MM.1S (cell line): Measurements from ENCODE around the gene GPI.

Source experiments
- DNase-seq: peaks from one replicate; pipeline ENCODE4 v3.0.0-alpha.2; 2015
- H2AFZ ChIP-seq: fragments of 300-600 bp; sonication (generic); 2 replicates; pipeline ENCODE4 v1.6.0; 2016; ENCODE audit warnings: antibody characterized with exemption, low read length
- H3F3A ChIP-seq: fragments of 300-600 bp; sonication (generic); 2 replicates; pipeline ENCODE4 v1.6.1; 2016; ENCODE audit warnings: mild to moderate bottlenecking, antibody characterized with exemption, low read length, moderate library complexity, mixed read lengths; ENCODE audit not compliant: insufficient read depth
- H3K27ac ChIP-seq: fragments of 300-600 bp; sonication (generic); 2 replicates; pipeline ENCODE4 v1.5.1; 2016; ENCODE audit warnings: mild to moderate bottlenecking, low read length
- H3K27me3 ChIP-seq: fragments of 300-600 bp; sonication (generic); replicated peaks from 2 replicates; pipeline ENCODE4 v1.6.0; 2016; ENCODE audit warnings: low read length; ENCODE audit not compliant: insufficient read depth
- H3K36me3 ChIP-seq: fragments of 300-600 bp; sonication (generic); replicated peaks from 2 replicates; pipeline ENCODE4 v1.6.1; 2016; ENCODE audit warnings: mild to moderate bottlenecking, low read length, mixed read lengths; ENCODE audit not compliant: insufficient read depth
- H3K4me1 ChIP-seq: fragments of 300-600 bp; sonication (generic); 2 replicates; pipeline ENCODE4 v1.6.1; 2016; ENCODE audit warnings: low read length, mixed read lengths
- H3K4me2 ChIP-seq: fragments of 300-600 bp; sonication (generic); 2 replicates; pipeline ENCODE4 v1.6.0; 2016; ENCODE audit warnings: low read depth, low read length
- H3K4me3 ChIP-seq: fragments of 300-600 bp; sonication (generic); 2 replicates; pipeline ENCODE4 v1.5.1; 2016; ENCODE audit warnings: low read length, mixed read lengths
- H3K79me2 ChIP-seq: fragments of 300-600 bp; sonication (generic); 2 replicates; pipeline ENCODE4 v1.6.1; 2016; ENCODE audit warnings: mixed run types, low read length, mixed read lengths
- H3K9ac ChIP-seq: fragments of 300-600 bp; sonication (generic); 2 replicates; pipeline ENCODE4 v1.6.1; 2016; ENCODE audit warnings: low read length, mixed read lengths
- H3K9me2 ChIP-seq: fragments of 300-600 bp; sonication (generic); replicated peaks from 2 replicates; pipeline ENCODE4 v1.6.1; 2016; ENCODE audit warnings: mild to moderate bottlenecking, low read length, mixed read lengths; ENCODE audit not compliant: insufficient read depth
- H3K9me3 ChIP-seq: fragments of 300-600 bp; sonication (generic); replicated peaks from 2 replicates; pipeline ENCODE4 v1.6.1; 2016; ENCODE audit warnings: mild to moderate bottlenecking, low read length, mixed read lengths; ENCODE audit not compliant: insufficient read depth
- H4K20me1 ChIP-seq: fragments of 300-600 bp; sonication (generic); 2 replicates; pipeline ENCODE4 v1.6.1; 2016; ENCODE audit warnings: mild to moderate bottlenecking, low read length, moderate library complexity, mixed read lengths; ENCODE audit not compliant: insufficient read depth
- EZH2 ChIP-seq: fragments of 300-600 bp; sonication (generic); optimal IDR thresholded peaks from 2 replicates; pipeline ENCODE3; 2017; ENCODE audit warnings: low read depth, mild to moderate bottlenecking, antibody characterized with exemption, low read length, mixed read lengths
- EZH2phosphoT487 ChIP-seq: fragments of 300-600 bp; sonication (generic); IDR thresholded peaks from 2 replicates; pipeline ENCODE4 v1.6.1; 2018; ENCODE audit warnings: antibody characterized with exemption, low read length
- TF ChIP-seq, protein P1 (sequence below): fragments of 300-600 bp; sonication (generic); IDR thresholded peaks from 2 replicates; pipeline ENCODE4 v1.5.1; 2016; ENCODE audit warnings: antibody characterized with exemption, low read length, mixed read lengths

GPI gene

DNA sequence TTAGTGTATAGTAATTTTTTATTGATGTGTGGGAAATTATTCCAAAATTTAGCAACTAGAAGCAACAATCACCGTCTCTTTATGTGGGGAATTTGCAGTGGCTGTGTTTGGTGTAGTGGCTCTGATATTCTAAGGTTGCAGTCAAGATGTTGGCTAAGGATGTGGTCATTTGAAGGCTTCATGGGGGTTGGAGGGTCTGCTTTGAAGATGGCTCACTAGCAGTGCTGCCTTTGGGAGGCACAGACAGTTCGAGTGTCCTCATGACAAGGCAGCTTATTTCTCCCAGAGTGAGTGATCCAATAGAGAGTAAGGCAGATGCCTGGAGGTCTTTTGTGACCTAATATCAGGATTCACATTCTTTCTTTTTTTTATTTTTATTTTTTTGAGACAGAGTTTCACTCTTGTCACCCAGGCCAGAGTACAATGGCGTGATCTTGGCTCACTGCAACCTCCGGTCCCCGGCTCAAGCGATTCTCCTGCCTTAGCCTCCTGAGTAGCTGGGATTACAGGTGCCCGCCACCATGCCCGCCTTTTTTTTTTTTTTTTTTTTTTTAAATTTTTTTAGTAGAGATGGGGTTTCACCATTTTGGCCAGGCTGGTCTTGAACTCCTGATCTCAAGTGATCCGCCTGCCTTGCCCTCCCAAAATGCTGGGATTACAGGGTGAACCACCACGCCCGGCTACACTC lies 8.7 kb downstream of the GPI start:
- Histone ChIP-seq H3K9me2 (no peaks in the 10 kb centered on the region), H3F3A (0 out of 2 replicates have a peak, but pooled peaks cover 2% of the 10 kb centered on the region), H3K9me3 (no peaks in the 10 kb centered on the region), H3K9ac (no peak overlapping the region), H3K4me1 (no peaks in the 10 kb centered on the region), H3K79me2 (peaks cover 84% of the 10 kb centered on the region), H2AFZ (no peak overlapping the region), H3K4me2 (no peak overlapping the region), H3K36me3 (peaks cover 16% of the 10 kb centered on the region), H3K27me3 (no peaks in the 10 kb centered on the region), H4K20me1 (peaks cover 4% of the 10 kb centered on the region; the same call in 1 of the 2 replicates), H3K4me3 (no peak overlapping the region), H3K27ac (no peak overlapping the region)
- TF ChIP-seq EZH2 (no peak), EZH2phosphoT487 (no peak)
- TF ChIP-seq, protein P1, sequence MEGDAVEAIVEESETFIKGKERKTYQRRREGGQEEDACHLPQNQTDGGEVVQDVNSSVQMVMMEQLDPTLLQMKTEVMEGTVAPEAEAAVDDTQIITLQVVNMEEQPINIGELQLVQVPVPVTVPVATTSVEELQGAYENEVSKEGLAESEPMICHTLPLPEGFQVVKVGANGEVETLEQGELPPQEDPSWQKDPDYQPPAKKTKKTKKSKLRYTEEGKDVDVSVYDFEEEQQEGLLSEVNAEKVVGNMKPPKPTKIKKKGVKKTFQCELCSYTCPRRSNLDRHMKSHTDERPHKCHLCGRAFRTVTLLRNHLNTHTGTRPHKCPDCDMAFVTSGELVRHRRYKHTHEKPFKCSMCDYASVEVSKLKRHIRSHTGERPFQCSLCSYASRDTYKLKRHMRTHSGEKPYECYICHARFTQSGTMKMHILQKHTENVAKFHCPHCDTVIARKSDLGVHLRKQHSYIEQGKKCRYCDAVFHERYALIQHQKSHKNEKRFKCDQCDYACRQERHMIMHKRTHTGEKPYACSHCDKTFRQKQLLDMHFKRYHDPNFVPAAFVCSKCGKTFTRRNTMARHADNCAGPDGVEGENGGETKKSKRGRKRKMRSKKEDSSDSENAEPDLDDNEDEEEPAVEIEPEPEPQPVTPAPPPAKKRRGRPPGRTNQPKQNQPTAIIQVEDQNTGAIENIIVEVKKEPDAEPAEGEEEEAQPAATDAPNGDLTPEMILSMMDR, result no peak
- DNase-seq, result no peak

DNA sequence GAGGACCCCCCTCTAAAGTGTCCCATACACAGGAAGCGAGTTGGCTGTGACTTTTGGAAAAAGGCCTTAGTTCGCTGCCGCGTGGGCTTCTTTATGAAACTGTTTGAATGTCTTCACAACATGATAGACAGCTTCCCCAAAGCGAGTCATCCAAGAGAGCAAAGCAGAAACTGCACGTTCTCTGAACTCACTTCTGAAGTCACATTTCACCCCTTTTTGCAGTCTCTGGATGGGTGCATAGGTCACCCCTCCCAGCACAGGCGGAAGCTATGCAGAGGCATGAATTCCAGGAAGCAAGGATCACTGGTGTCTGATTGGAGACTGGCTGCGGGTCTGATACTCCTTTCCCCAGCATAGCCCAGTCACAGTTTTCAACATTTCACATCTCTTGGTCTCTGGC lies 10.6 kb downstream of the GPI start:
- Histone ChIP-seq H3K9ac (no peak overlapping the region), H3K36me3 (peaks cover 17% of the 10 kb centered on the region), H3K9me3 (no peaks in the 10 kb centered on the region), H3K79me2 (peaks cover 76% of the 10 kb centered on the region), H3K27ac (no peak overlapping the region), H3K4me1 (no peaks in the 10 kb centered on the region), H2AFZ (no peak overlapping the region), H3K27me3 (no peaks in the 10 kb centered on the region), H4K20me1 (peaks cover 4% of the 10 kb centered on the region; the same call in 1 of the 2 replicates), H3K4me2 (no peak overlapping the region), H3F3A (0 out of 2 replicates have a peak, but pooled peaks cover 2% of the 10 kb centered on the region), H3K4me3 (no peak overlapping the region), H3K9me2 (no peaks in the 10 kb centered on the region)
- TF ChIP-seq EZH2 (no peak), EZH2phosphoT487 (no peak)
- TF ChIP-seq, protein P1, result no peak
- no peak for DNase-seq

DNA sequence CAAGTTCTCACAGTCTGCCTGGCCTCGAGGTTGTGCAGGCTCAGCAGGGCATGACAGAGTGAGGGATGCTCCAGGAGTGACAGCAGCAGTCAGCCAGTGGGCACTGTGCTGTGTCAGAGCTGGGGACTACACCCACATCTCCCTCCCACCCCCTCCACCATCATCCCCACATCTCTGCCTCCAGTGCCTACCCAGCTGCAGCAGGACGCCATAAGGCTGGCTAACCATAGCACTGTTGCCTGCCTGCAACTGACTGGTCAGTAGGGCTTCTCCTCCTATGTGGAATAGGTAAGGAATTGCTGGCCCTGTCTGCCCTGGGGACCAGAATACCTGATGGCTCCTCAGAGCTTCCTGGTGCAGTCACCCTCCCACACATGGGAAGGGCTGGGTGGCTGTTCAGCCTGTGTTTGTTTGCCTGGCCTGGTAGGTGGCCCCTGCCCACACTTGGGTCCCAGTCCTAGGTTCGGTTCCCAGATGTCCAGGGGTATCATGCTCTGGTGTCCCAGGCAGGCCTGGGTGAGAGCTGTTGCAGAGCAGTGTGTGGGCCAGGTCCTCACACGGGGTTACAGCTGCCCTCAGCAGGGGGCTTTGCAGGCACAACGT lies 15.7 kb downstream of the GPI start:
- H3K4me3 ChIP-seq, result no peak overlapping the region
- H3K9me3 ChIP-seq, result no peaks in the 10 kb centered on the region
- H3F3A ChIP-seq, result no peaks in the 10 kb centered on the region
- H3K79me2 ChIP-seq, result peaks cover 68% of the 10 kb centered on the region
- H3K9me2 ChIP-seq, result no peaks in the 10 kb centered on the region
- no peak for DNase-seq
- no peaks in the 10 kb centered on the region for H4K20me1 ChIP-seq
- no peak overlapping the region for H3K4me2 ChIP-seq
- H3K4me1 ChIP-seq, result no peaks in the 10 kb centered on the region
- peaks cover 31% of the 10 kb centered on the region for H3K36me3 ChIP-seq
- H3K9ac ChIP-seq, result no peak overlapping the region
- no peaks in the 10 kb centered on the region for H3K27me3 ChIP-seq
- TF ChIP-seq EZH2, result no peak
- no peak for TF ChIP-seq EZH2phosphoT487
- TF ChIP-seq, protein P1, result no peak
- H2AFZ ChIP-seq, result no peak overlapping the region
- no peak overlapping the region for H3K27ac ChIP-seq
